ENCODE data around the gene CCNJL. TPM values are rescaled to one million over a fixed set of nuclear protein-coding genes. Genes with fewer than 3 reads are reported as not detected.
"Not testable (repeated sequence)": the region's sequence is repeated elsewhere in the genome, so short reads cannot be mapped to it uniquely, and the experiment has no call there.

Gene CCNJL
- total RNA-seq, 1 donor from 2014 or later: not detected

DNA sequence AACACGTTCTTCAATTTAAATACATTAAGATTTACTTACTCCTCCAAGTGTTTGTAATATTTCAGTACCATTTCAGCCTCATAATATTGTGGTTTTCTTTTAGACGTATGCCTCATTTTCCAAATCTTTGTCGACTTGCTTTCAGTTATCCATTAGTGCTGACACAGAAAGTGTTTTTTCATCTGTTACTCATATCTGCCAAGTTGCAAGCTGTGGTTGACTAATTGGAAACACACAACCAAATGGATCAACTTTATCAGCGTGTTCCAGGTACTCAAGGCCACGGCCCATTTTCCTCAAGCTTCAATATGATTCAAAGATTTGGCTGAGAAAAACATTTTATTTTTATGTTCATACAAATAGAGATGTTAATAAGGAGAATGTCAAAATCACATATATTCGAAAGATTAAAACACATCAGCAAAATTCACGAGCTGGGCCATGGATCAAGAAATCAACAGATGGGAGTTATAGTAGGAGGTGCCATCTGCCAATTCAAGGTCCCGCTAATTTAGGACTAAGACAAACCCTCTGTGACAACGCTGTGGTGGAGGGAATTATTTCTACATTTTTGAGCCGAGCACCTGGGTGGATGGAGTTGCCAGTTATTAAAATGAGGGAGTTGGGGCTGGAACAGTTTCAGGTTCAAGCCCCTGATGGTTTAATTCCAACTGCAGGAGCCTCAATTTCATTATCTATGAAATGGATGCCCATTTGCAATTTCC is 27.2 kb upstream of the CCNJL start:
- intact Hi-C loops (cut with micrococcal nuclease): loop anchor here (10.0 kb wide), 1 partner anchor 825 kb away; no protein-coding TSS in a partner anchor

DNA sequence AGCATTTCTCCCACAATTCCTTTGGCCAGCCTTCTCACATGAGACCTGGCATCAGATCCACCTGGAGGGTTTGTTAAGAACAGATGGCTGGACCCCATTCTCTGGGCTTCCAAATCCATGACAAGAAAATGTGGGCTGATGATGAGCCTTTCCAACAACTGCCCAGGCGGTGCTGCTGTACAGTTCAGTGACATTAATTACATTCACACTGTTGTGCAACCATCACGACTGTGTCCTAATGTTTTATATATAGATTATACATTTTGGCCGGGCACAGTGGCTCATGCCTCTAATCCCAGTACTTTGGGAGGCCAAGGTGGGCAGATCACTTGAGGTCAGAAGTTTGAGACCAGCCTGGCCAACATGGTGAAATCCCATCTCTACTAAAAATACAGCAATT is 22.4 kb upstream of the CCNJL start:
- intact Hi-C loops (cut with micrococcal nuclease): not testable (repeated sequence)

DNA sequence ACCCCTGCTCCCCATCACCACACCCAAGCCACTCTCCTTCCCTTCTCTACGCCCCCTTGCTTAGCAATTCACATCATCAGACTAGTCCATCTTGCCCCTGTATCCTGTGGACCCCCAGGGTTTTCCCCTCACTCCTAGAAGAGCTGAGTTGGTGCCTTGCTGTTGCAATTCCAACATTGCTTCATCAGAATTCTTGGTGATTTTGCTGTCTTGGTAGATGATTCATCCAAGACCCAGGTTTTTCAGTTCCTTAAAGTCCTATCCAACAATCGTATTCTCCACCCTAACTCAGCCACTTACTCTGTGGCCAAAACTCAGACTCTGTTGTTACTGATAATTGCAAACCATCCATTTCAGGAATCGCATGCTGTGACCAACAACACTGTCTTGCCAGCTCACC is 21.4 kb upstream of the CCNJL start:
- intact Hi-C loops (cut with micrococcal nuclease): no loop called here

DNA sequence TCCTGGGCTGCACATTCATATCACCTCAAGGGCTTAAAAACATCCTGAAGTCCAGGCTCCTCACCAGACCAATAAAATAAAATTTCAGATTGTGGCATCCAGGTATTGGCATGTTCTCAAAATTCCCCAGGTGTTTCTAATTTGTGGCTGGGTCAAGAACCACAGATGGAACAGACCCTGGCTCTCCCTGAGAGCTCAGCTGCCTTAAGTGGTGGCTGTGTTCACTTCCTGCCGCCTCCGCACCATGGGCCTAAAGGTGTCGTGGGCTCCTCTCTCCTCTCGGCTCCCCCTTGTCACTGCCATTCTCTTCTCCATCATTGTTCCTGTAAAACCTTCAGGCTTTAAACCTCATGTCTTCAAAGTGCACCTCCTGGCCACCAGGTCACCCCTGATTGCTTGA is 17.8 kb upstream of the CCNJL start:
- intact Hi-C loops (cut with micrococcal nuclease): no loop called here

DNA sequence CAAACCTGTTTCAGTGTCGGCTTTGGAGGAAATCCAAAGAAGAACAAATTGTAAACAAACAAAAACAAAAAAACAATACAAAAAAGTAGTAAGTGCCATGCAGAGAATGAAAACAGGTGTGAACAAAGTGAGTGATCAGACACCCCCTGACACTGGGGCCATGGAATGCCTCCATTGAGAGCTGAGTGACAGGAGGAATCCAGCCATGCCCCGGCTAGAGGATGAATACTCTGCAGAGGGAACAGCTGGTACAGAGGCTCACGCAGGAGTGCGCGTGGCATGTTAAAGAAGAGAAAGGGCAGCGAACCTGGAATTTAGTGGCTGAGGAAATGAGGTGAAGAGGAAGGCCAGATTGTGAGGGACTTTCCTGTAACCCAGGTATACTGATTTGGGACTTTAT is 15.5 kb upstream of the CCNJL start:
- intact Hi-C loops (cut with micrococcal nuclease): no loop called here

DNA sequence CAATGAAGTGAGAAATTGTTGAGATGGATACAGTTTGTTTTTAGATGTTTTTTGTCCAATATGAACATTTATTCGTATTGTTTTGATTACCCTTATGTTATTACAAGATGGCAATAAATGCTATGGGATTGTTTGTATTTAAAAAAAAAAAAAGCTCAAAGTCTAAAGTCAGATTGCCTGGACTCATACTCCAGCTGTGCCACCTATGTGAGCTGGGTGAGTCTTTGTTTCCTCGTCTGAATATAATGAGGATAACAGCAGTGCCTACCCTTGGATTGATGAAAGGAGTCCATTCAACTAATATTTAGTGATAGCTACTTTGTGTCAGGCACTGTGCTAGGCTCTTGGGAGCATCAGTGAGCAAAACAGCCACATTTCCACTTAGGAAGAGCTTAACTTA is 14.6 kb upstream of the CCNJL start:
- intact Hi-C loops (cut with micrococcal nuclease): no loop called here

DNA sequence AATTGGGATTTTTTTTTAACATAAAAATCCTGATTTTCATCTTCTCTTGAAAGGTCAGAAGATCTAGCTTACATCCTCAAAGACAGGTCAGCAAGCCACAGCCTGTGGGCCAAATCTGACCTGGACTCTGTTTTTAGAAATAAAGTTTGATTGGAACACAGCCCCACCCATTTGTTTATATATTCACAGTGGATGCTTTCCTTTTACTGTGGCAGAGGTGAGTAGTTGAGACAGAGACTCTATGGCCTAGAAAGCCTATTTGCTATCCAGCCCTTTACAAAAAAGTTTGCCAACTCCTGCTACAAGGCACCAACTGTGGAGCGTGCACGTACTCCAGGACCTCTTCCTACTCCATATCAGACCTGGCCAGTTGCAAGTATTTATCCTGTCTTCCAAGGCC is 13.4 kb upstream of the CCNJL start:
- intact Hi-C loops (cut with micrococcal nuclease): no loop called here

DNA sequence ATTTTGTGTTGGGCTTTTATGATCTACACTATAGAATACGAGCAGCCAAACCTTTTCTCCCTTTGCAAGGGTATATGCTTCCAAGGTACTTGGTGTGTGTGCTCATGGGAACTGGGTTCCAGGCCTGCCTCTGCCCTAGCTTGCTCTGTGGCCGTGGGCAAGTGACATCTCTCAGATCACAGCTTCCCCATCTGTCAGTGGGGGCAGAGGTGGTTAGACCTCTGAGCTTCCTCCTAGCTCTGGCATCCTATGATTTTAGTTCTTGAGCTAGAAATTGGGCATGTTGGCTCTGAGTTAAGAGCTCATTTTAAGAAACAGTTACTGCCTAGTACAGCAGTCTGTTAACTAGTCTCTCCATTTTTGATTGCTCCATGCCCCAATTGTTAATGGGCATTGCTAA is 12.5 kb upstream of the CCNJL start:
- intact Hi-C loops (cut with micrococcal nuclease): no loop called here

DNA sequence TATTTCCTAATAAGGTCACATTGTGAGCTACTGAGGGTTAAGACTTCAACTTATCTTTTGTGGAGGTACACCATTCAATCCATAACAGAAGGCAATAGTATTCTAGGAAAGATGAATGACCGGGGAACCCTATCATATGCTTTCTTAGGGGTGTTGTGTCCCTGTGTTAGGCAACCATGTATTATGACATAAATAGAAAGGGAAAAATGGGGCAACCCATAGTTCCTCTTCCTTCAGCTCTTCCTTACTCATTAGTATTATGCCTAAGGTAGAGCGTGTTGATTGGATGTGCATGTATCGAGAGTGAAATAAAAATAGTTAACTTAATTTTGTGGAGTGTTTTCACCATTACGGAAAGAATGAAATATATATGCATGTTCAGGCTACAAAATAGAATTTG is 6.0 kb upstream of the CCNJL start:
- intact Hi-C loops (cut with micrococcal nuclease): no loop called here

DNA sequence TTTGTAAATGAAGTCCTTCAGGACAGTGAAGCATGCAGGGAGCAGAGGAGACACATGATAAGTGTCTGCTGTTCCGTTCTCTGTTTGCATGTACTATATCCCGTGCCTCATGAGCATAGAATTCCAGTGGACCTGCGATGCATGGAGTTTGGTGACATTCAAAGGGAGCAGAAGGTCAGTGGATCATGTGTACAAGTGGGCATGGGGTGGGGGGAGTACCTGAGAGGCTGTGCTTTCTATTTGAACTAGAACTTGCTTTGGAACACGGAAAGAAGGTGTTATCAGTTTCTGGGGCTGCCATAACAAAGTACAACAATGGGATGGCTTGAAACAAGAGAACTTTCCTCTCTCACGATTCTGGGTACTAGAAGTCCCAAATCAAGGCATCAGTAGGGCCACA is 5.1 kb upstream of the CCNJL start:
- intact Hi-C loops (cut with micrococcal nuclease): no loop called here

DNA sequence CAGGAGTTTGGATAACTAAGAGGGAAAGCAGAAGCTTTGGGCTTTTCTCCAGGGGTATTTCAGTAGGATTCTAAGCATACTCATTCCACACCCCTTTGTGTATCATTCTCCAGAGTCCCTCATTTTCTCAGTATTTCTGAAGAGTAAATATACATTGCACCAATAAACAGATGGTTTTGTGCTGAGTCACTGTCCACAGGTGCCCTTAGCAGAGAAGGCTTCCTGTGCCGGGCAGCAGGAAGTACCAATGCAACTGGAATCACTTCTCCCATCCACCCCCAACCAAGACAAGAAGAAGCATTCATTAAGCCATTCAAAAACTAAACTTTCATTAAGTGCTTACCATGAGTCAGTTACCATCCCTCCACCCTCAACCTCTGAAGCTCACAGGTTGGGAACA is 3.6 kb upstream of the CCNJL start:
- intact Hi-C loops (cut with micrococcal nuclease): no loop called here

DNA sequence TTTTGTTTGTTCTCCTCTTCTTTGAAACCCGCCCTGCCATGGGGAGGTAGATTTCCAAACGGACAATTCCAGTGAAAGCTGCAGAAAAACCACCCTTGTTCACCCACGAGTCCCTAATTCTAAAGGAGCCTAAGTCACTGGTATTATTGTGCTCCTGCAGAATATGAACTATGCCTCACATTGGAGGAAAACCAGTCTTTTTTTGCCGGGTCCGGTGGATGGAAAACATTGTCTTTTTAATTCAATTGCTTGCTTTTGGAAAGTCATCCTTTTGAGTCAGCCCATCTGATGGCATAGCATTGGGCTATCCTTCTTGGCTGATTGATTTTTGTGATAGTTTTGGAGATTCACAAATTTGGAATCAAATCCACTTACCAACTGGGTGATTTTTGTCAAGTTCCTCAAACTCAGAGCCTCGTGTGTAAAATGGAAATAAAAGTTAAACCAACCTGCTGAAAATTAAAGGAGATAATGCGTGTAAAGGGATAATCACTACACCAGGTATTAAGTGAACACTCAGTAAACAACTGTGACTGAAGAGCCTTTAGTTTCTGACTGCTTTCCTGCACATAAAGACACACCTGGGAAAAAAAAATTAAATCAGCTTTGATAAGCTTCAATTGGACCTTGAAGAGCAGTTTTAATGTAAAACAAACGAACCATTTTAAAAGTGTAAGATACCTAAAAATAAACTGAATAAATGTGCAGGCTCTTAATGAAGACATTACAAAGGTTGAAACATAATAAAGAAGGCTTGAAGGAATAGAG is 780 bp upstream of the CCNJL start:
- intact Hi-C loops (cut with micrococcal nuclease): no loop called here

DNA sequence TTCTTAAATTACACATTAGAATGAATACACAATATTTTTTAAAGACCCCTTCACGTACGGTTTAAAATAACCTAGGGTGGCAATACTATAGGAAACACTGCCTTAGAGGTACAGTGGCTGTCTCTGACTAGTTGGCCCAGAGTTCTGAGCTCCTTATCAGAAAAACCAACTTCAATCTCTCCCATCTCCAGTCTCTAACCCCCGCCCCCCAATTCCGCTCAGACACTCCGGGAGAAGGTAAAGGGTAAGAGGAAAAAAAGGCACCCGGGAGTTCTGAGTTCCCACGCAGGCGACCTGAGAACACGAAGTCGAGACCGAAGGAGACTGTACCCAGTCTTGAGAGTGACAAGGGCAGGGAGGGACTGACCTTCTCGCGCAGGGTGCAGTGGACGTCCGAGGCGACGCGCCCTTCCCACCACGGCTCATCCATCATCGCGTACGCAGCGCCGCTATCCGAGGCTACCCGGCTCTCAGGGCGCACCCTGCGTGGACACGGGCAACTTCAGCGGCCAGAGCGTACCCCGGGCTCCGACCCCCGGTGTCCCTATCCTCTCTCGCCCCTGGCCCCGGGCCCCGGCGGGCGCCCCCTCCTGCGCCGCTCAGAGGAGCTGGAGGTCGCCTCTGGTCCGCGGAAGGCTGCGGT is 752 bp downstream of the CCNJL start:
- intact Hi-C loops (cut with micrococcal nuclease): no loop called here

DNA sequence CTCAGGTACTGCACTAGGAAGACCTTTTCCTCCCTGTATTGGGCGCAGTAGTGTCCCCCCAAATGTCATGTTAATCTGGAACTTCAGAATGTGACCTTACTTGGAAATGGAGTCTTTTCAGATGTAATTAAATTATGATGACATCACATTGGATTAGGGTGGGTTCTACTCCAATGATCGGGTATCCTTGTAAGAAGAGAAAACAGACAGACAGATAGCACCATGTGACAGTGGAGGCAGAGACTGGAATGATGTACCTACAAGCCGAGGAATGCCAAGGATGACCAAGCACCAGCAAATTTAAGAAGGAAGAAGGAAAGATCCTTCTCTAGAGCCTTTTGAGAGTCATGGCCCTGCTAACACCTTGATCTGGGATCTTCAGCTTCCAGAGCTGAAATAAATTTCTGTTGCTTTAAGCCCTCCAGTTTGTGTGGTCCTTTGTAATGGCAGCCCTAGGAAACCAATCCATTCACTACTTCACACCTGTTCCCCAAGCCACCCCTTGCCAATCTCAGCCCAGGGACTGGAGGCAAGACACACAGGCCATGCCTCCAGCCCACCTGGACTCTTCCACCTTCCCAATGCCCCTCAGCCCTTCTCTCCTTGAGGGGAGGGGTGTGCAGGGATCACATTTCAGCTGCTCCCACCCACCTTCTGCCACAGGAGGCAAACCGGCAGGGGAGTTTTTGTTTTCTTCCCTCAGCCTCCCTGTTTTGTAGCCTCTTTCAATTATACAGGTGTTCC is 1.6 kb downstream of the CCNJL start:
- intact Hi-C loops (cut with micrococcal nuclease): no loop called here

DNA sequence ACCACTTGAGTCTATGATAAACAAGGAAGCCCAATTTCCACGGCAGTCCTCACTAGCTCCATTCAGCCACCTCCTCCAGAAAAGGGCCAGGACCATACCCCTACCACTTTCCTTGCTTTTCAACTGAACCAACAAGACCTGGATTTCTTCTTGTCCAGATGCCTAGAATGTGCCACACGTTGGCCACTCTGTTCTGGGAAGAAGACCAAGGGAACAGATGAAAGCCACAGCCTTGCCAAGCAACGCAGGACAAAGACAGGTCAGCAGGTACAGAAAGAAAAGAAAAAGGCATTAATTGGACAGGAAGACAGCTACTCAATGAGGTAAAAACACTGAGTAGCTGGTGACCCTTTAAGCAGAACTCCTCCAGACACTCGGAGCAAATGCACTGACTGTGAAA is 2.2 kb downstream of the CCNJL start:
- intact Hi-C loops (cut with micrococcal nuclease): no loop called here

DNA sequence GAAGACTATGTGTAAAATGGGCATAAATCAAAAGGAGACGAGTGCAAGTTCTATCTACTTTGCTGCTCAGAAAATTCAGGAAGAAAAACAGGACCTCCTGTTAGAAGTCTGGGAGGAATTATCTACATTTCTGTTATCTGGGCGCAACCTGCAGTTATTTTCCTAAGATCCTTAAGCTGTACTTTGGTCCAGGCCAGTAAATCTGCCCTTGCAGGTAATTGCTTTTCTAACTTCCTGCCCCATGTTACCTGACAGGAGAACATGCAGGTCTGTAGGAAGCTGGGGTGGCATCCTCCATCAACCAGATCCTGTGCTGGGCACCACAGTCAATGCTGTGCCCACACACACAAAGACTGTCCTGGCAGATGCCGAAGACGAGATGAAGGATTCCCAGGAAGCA is 5.7 kb downstream of the CCNJL start:
- intact Hi-C loops (cut with micrococcal nuclease): no loop called here

DNA sequence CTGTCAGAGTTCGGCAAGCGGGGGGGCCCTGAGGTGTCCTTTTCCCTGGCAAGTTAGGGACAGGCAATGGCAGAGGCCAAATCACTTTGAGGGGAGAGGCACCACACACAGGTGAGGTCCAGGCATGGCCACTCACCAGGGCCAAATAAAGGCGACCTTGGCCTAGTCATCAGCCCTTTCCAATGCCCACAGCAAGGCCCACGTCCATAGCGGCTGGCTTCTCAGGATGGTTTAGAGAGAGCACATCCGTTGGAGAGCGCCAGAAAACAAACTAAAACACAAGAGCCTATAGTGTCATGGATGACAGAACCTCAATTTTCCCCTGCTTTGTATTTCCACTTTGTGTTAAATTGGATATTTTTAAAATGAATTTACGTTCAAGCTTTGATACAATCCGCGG is 7.0 kb downstream of the CCNJL start:
- intact Hi-C loops (cut with micrococcal nuclease): no loop called here

DNA sequence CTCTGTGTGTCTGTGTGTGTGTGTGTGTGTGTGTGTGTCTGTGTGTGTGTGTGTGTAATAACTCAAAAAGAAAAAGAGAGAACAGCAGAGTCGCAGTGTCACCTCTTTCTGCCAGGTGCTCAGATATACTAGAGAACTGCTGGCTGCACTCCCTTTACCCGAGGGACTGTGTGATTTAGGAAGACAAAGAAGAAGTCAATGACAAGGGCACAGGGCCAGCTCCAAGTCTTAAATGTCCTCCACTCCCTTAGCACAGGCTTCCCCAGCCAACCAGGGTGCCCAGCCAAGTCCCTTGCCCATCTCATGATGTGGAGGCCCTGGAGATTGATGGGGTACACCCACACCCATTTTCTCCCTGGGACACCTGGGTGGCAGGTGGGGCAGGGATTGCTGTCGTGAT is 8.7 kb downstream of the CCNJL start:
- intact Hi-C loops (cut with micrococcal nuclease): no loop called here

DNA sequence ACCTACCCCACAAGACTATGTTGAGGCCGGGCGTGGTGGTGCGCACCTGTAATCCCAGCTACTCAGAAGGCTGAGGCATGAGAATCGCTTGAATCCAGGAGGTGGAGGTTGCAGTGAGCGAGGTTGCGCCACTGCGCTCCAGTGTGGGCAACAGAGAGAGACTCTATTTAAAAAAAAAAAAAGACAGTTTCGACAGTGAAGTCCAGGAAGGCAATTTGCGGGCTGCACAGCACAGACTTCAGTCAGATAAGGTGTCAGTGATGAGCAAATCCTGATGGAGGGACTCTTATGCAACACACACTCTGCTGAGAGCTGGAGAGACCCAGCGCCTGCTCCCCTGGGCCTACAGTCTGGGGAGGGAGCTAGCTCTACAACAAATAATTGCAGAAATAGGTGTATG is 14.2 kb downstream of the CCNJL start:
- intact Hi-C loops (cut with micrococcal nuclease): no loop called here

DNA sequence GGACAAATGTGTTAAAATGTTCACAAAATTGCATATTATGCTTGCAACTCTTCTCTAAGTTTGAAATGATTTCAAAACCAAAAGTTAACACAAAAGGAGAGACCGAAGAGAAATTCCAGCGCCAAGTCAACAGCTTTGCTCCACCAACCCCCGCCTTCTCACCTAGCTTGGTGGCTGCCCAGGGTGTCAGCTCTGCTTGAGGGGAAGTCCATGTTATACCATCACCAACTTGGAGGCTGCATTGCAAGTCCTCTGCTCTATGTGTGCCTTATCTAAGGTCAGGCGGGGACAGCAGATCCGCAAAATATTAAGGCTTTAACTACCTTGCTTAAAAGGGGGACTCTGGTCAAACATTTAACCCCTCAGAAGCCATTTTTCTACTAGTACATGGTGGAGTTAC is 14.6 kb downstream of the CCNJL start:
- intact Hi-C loops (cut with micrococcal nuclease): no loop called here

DNA sequence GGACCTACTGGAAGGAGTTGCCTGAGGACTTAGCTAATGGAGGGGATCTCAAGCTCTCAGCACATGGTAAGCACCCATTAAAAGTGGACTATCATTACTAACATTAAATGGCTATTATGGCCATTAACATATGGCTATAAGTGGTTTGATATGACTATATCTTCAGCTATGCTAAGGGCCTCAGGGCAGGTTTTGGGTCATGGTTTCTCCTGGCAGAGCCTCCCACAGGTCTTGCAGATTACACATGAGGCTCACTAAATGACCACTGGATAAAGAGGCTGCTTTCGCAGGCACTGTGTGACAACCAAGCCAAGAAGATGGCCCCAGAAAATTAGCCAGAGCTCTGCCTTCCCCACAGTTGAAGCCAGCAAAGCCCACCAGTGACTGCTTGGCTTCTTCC is 15.4 kb downstream of the CCNJL start:
- intact Hi-C loops (cut with micrococcal nuclease): no loop called here

DNA sequence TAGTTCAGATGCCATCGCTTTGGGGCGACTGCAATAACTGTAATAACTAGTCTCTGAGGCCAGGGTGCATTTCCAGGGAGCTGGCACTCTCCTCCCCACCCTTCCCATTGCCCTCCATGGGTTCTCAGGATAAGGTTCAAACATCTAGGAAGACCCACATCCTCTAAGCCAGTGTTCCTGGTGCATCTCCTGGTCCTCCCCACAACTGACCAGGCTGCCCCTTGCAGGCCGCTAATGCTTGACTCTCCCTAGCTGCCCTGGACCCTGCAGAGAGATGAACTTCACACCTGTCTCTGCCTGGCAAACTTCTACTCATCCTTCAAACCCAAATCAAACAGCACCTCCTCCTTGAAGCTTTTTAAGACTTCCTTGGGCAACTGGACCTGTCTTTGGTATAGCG is 15.9 kb downstream of the CCNJL start:
- intact Hi-C loops (cut with micrococcal nuclease): no loop called here

Measured in T-helper 1 cell treated with Interleukin-12 subunit alpha and Interleukin-12 subunit beta and Interleukin-4 antibody, amounts not matched to agents 30 ng/mL and 1 ng/mL, for 36 hours (primary cell).